AML-193 (cell line): Measurements from ENCODE around the gene RREB1.

Experiments used
- DNase-seq, 2 experiments: peaks; one replicate each; lab custom pipeline; 2025; lab: John Stamatoyannopoulos, UW

RREB1 gene

GRCh38 chr6:7122684-7123083 is 14.9 kb downstream of the RREB1 start:
- no peak for DNase-seq

- no peak for DNase-seq
These were observed 16.4 kb downstream of the RREB1 start for GRCh38 chr6:7124114-7124513.

- DNase-seq: no peak
These were observed 16.9 kb downstream of the RREB1 start for GRCh38 chr6:7124636-7125035.

- DNase-seq: no peak
These were observed 17.5 kb downstream of the RREB1 start for GRCh38 chr6:7125290-7125689.

- DNase-seq: peak; percentile 51 to 58
These were observed 19.0 kb downstream of the RREB1 start for GRCh38 chr6:7126754-7127153.

- no peak for DNase-seq
These were observed 19.9 kb downstream of the RREB1 start for GRCh38 chr6:7127680-7128079.

- no peak for DNase-seq
These were observed 21.6 kb downstream of the RREB1 start for GRCh38 chr6:7129360-7129759.

GRCh38 chr6:7129784-7130569 is 22.2 kb downstream of the RREB1 start:
- DNase-seq: peak; percentile 27 to 54

- no peak for DNase-seq
These were observed 23.6 kb downstream of the RREB1 start for GRCh38 chr6:7131390-7131789.

GRCh38 chr6:7132398-7133035 is 24.8 kb downstream of the RREB1 start:
- no peak for DNase-seq

- no peak for DNase-seq
These were observed 27.4 kb downstream of the RREB1 start for GRCh38 chr6:7134999-7135745.

- no peak for DNase-seq
These were observed 28.0 kb downstream of the RREB1 start for GRCh38 chr6:7135755-7136154.

- DNase-seq: no peak
These were observed 29.1 kb downstream of the RREB1 start for GRCh38 chr6:7136859-7137334.

- no peak for DNase-seq
These were observed 29.7 kb downstream of the RREB1 start for GRCh38 chr6:7137335-7138045.

GRCh38 chr6:7138046-7138531 is 30.3 kb downstream of the RREB1 start:
- no peak for DNase-seq

- no peak for DNase-seq
These were observed 31.2 kb downstream of the RREB1 start for GRCh38 chr6:7138921-7139358.

- DNase-seq: no peak
These were observed 32.2 kb downstream of the RREB1 start for GRCh38 chr6:7139835-7140470.

- DNase-seq: peak; percentile 27 to 36
These were observed 33.0 kb downstream of the RREB1 start for GRCh38 chr6:7140631-7141378.

- no peak for DNase-seq
These were observed 34.6 kb downstream of the RREB1 start for GRCh38 chr6:7142228-7142801.

- no peak for DNase-seq
These were observed 35.2 kb downstream of the RREB1 start for GRCh38 chr6:7142918-7143475.
